DND-41 (cell line): ENCODE data around the gene PPFIBP1.
"Not testable (repeated sequence)": the region's sequence is repeated elsewhere in the genome, so short reads cannot be mapped to it uniquely, and the experiment has no call there.

ENCODE experiments used
- ATAC-seq: fragments of 200-7000 bp; cut with Tn5 transposase; 3 replicates; pipeline ENCODE4 v1.9.1; 2021; ENCODE audit warnings: low read depth; ENCODE audit not compliant: insufficient read depth
- DNase-seq: peaks from one replicate; pipeline ENCODE4 v3.0.0-alpha.2; 2020
- H2AFZ ChIP-seq: 2 replicates; pipeline ENCODE4 v1.6.0; 2012; ENCODE audit warnings: low read depth, low read length
- H3K27ac ChIP-seq: 2 replicates; pipeline ENCODE4 v1.5.1; 2012; ENCODE audit warnings: low read length, inconsistent platforms
- H3K27me3 ChIP-seq: fragments of 200-600 bp; sonication (generic); 2 replicates; pipeline ENCODE4 v1.6.0; 2012; ENCODE audit warnings: low read length, mild to moderate bottlenecking, inconsistent platforms; ENCODE audit not compliant: insufficient read depth, poor library complexity
- H3K36me3 ChIP-seq: 2 replicates; pipeline ENCODE4 v1.5.1; 2012; ENCODE audit warnings: low read length, inconsistent platforms; ENCODE audit not compliant: insufficient read depth
- H3K4me1 ChIP-seq: 2 replicates; pipeline ENCODE4 v1.5.1; 2012; ENCODE audit warnings: mild to moderate bottlenecking, low read length; ENCODE audit not compliant: insufficient read depth
- H3K4me2 ChIP-seq: 2 replicates; pipeline ENCODE4 v1.6.0; 2012; ENCODE audit warnings: mild to moderate bottlenecking, moderate library complexity, low read length, inconsistent platforms; ENCODE audit not compliant: insufficient read depth
- H3K4me3 ChIP-seq, 2 experiments: fragments of 200-600 bp in 1 of 2; shearing (Covaris generic) in 1 of 2; 2 replicates each; pipeline ENCODE4 v1.5.1; 2012 to 2016; ENCODE audit warnings: inconsistent platforms in 2 of 2, low read length in 2 of 2, mild to moderate bottlenecking in 2 of 2, low read depth in 1 of 2, moderate library complexity in 1 of 2
- H3K79me2 ChIP-seq: 2 replicates; pipeline ENCODE4 v1.6.0; 2012; ENCODE audit warnings: low read length, inconsistent platforms; ENCODE audit not compliant: insufficient read depth
- H3K9ac ChIP-seq: 2 replicates; pipeline ENCODE4 v1.6.0; 2012; ENCODE audit warnings: low read depth, mild to moderate bottlenecking, inconsistent platforms, low read length, moderate library complexity
- H3K9me3 ChIP-seq: 2 replicates; pipeline ENCODE4 v1.5.1; 2012; ENCODE audit warnings: low read length, moderate library complexity, mild to moderate bottlenecking, inconsistent platforms; ENCODE audit not compliant: insufficient read depth, severe bottlenecking
- H4K20me1 ChIP-seq: 2 replicates; pipeline ENCODE4 v1.6.0; 2012; ENCODE audit warnings: low read length; ENCODE audit not compliant: insufficient read depth
- EZH2 ChIP-seq: IDR thresholded peaks from 3 replicates; pipeline ENCODE4 v1.6.1; 2012; ENCODE audit warnings: borderline replicate concordance, low read depth, mild to moderate bottlenecking, moderate library complexity, low read length, inconsistent platforms; ENCODE audit not compliant: severe bottlenecking
- TF ChIP-seq, protein P1 (sequence below): IDR thresholded peaks from 2 replicates; pipeline ENCODE4 v1.5.1; 2012; ENCODE audit warnings: borderline replicate concordance, low read length, moderate library complexity, mild to moderate bottlenecking; ENCODE audit not compliant: poor library complexity, severe bottlenecking; ENCODE audit errors: extremely low read depth

PPFIBP1 gene

DNA sequence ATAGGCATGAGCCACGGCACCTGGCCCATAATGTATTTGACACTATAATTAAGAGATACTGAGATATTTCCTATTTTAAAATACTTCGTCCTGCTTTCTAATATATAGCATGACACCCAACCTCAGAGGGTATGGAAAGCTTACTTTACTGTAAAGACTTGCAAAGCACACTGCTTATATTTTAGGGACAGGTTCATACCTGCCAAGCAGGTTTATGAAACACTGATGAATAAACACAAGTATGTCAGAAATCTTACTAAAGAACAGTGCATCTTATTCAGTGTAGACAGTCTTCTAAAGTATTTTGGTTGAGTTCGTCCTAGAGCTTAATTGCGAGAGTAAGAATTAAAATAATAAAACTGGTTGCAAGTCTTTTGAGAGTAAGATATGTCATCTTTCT lies 65.4 kb downstream of the PPFIBP1 start:
- Histone ChIP-seq H3K4me3 (no peak overlapping the region), H3K36me3 (no peaks in the 10 kb centered on the region), H3K27me3 (no peaks in the 10 kb centered on the region), H3K79me2 (no peaks in the 10 kb centered on the region), H3K4me2 (no peak overlapping the region), H3K9ac (no peak overlapping the region), H3K27ac (no peak overlapping the region), H2AFZ (no peak overlapping the region), H3K4me1 (no peaks in the 10 kb centered on the region), H4K20me1 (no peaks in the 10 kb centered on the region), H3K9me3 (no peaks in the 10 kb centered on the region)
- DNase-seq (no peak), ATAC-seq (no peak)
- no peak for TF ChIP-seq EZH2
- TF ChIP-seq, protein P1, sequence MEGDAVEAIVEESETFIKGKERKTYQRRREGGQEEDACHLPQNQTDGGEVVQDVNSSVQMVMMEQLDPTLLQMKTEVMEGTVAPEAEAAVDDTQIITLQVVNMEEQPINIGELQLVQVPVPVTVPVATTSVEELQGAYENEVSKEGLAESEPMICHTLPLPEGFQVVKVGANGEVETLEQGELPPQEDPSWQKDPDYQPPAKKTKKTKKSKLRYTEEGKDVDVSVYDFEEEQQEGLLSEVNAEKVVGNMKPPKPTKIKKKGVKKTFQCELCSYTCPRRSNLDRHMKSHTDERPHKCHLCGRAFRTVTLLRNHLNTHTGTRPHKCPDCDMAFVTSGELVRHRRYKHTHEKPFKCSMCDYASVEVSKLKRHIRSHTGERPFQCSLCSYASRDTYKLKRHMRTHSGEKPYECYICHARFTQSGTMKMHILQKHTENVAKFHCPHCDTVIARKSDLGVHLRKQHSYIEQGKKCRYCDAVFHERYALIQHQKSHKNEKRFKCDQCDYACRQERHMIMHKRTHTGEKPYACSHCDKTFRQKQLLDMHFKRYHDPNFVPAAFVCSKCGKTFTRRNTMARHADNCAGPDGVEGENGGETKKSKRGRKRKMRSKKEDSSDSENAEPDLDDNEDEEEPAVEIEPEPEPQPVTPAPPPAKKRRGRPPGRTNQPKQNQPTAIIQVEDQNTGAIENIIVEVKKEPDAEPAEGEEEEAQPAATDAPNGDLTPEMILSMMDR = no peak

DNA sequence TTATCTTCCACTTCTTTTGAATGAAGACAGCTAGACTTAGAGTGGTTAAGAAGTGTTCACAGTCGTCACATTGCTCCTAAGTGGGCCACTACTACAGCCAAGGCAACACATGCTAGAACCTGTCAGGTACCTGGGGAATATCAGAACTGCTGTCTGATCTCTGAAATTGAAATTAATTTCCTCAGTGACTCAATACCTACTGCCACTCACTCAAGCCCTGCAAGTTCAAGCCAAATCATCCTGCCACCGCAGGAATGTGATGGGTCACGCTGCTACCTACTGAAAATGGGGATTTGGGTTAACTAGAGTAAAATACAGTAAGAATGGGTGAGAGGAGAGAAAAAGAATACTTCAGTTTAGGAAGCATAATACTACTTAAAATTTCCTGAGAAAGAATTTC lies 67.7 kb downstream of the PPFIBP1 start:
- H3K79me2 ChIP-seq, H3K9me3 ChIP-seq, H2AFZ ChIP-seq, DNase-seq, H3K4me3 ChIP-seq, H3K4me2 ChIP-seq, H3K9ac ChIP-seq, H3K4me1 ChIP-seq, H3K27ac ChIP-seq, H4K20me1 ChIP-seq, H3K27me3 ChIP-seq, H3K36me3 ChIP-seq, ATAC-seq: not testable (repeated sequence)

DNA sequence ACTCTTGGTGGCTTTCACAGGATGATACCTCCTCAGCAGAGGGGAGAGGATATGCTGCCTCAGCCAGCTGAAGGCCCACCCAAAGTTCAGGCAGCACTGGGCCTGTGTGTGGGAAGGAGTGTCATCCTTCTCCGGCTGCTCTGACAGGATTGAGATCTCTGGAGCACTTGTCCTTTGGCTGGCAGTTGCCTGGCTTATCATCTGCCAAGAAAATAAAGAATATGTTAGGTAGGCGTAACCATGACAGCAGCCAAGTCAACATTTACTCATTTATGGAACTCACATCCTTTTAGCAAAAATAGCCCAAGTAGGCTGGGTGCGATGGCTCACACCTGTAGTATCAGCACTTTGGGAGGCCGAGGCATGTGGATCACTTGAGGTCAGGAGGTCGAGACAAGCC lies 68.5 kb downstream of the PPFIBP1 start:
- Histone ChIP-seq H3K4me2 (no peak overlapping the region), H3K9ac (no peak overlapping the region), H2AFZ (no peak overlapping the region), H4K20me1 (no peaks in the 10 kb centered on the region), H3K27me3 (no peaks in the 10 kb centered on the region), H3K4me3 (no peak overlapping the region), H3K27ac (no peak overlapping the region), H3K79me2 (no peaks in the 10 kb centered on the region), H3K9me3 (no peaks in the 10 kb centered on the region), H3K4me1 (no peaks in the 10 kb centered on the region), H3K36me3 (no peaks in the 10 kb centered on the region)
- no peak for ATAC-seq
- TF ChIP-seq EZH2 = no peak
- TF ChIP-seq, protein P1 = no peak
- DNase-seq = no peak

DNA sequence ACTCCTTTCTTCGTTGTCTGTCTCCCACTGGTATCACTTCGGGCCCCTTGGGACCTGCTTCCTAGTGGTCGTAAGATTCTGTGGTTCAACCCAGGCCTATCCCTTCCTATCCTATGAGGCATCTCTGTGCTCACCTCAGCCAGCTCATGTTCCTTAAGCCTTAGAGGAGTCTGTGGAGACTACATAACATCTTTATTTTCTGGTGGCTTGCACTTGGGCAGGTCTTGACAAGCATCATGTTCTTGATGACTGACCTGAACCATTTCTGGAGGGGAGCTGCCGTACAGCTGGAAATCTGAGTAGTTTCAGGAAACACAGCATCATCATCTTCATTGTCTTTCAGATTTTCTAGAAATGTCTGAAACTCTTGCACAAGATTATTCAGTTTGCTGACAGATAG lies 69.3 kb downstream of the PPFIBP1 start:
- H3K79me2 ChIP-seq = no peaks in the 10 kb centered on the region
- H2AFZ ChIP-seq = no peak overlapping the region
- H3K9ac ChIP-seq = no peak overlapping the region
- TF ChIP-seq, protein P1 = no peak
- no peak for TF ChIP-seq EZH2
- H4K20me1 ChIP-seq = no peaks in the 10 kb centered on the region
- H3K4me1 ChIP-seq = no peaks in the 10 kb centered on the region
- H3K27ac ChIP-seq = no peak overlapping the region
- no peaks in the 10 kb centered on the region for H3K36me3 ChIP-seq
- ATAC-seq = no peak
- H3K27me3 ChIP-seq = no peaks in the 10 kb centered on the region
- H3K4me3 ChIP-seq = no peak overlapping the region
- H3K9me3 ChIP-seq = no peaks in the 10 kb centered on the region
- DNase-seq = no peak
- H3K4me2 ChIP-seq = no peak overlapping the region
